Heart right ventricle (tissue), 16 donors: ENCODE data around the gene GALNS. TPM values are rescaled to one million over a fixed set of nuclear protein-coding genes. Genes with fewer than 3 reads are reported as not detected.

ENCODE experiments used
- ATAC-seq, 8 donors: fragments of 200-7000 bp; cut with Tn5 transposase; one replicate each; pipeline ENCODE4 v1.9.1; 2020; ENCODE audit warnings: mild to moderate bottlenecking in 8 of 8, moderate library complexity in 8 of 8, moderate number of reproducible peaks in 1 of 8
- DNase-seq, 2 donors: peaks; one replicate each; pipeline ENCODE4 v3.0.0-alpha.2; 2020
- H3K27ac ChIP-seq, 10 donors: fragments of 200-600 bp; sonication (generic) in 2 of 10; one replicate each; pipeline versions ENCODE4 v1.5.0 to v1.8.0; 2020 to 2022; ENCODE audit warnings: mild to moderate bottlenecking in 3 of 10
- H3K27me3 ChIP-seq, 7 donors: fragments of 200-600 bp; one replicate each; pipeline ENCODE4 v1.8.0; 2021 to 2022; ENCODE audit warnings: mild to moderate bottlenecking in 2 of 7
- H3K36me3 ChIP-seq, 9 donors: fragments of 200-600 bp; sonication (generic) in 1 of 9; one replicate each; pipeline versions ENCODE4 v1.5.0 to v1.8.0; 2020 to 2022; ENCODE audit warnings: mild to moderate bottlenecking in 2 of 9
- H3K4me1 ChIP-seq, 9 donors: fragments of 200-600 bp; sonication (generic) in 1 of 9; one replicate each; pipeline versions ENCODE4 v1.5.0 to v1.8.0; 2020 to 2022; ENCODE audit warnings: mild to moderate bottlenecking in 4 of 9
- H3K4me3 ChIP-seq, 10 donors: fragments of 200-600 bp; sonication (generic) in 2 of 10; one replicate each; pipeline versions ENCODE4 v1.5.0 to v1.8.0; 2020 to 2022; ENCODE audit warnings: mild to moderate bottlenecking in 7 of 10, moderate library complexity in 2 of 10
- H3K9me3 ChIP-seq, 11 donors: fragments of 200-600 bp in 10 of 11; sonication (generic) in 2 of 11; one replicate each; pipeline versions ENCODE4 v1.5.0 to v1.8.0; 2013 to 2022; ENCODE audit warnings: mild to moderate bottlenecking in 2 of 11, control low read depth in 1 of 11, moderate library complexity in 1 of 11
- WGBS, 2 donors: extraction: QIAGEN DNeasy Blood & Tissue Kit; methylation state at CpG; one replicate each; pipeline ENCODE4 v1.1.7; 2013; ENCODE audit warnings: inconsistent platforms in 1 of 2; 5-methylcytosine and 5-hydroxymethylcytosine counted together
- intact Hi-C, 10 donors: fragments of 100-400 bp; cut with DNase I; formaldehyde crosslinking; loops; one replicate each; pipeline versions ENCODE4 v1.11.1 to v1.14.2; 2022
- polyA plus RNA-seq, 2 donors: library from polyadenylated mRNA; stranded (reverse); fragments of 200-250 nt; gene quantifications; one replicate each; pipeline ENCODE4 v1.2.3, GENCODE V29; 2013
- total RNA-seq, 10 donors: library from RNA; stranded (reverse); fragmentation: NEBNext Ultra II Directional in 3 of 10; extraction: Animal tissue kit (Norgen Biotek cat#: 25700) in 3 of 10; gene quantifications; one replicate each; pipeline versions ENCODE4 v1.2.1 to v1.2.4, GENCODE V29; 2021 to 2023
- TF ChIP-seq, protein P1 (sequence below), 9 donors: fragments of 200-600 bp; sonication (generic) in 2 of 9; IDR thresholded peaks; one replicate each; pipeline versions ENCODE4 v1.5.0 to v1.8.0; 2021 to 2022; ENCODE audit warnings: antibody characterized with exemption in 9 of 9, mild to moderate bottlenecking in 5 of 9, moderate library complexity in 1 of 9
- donor health status: Arrhythmogenic right ventricular cardiomyopathy.
- donor health status: ischemic (EF 13 %, LVEDD 7.1; RV severe dilation, severe dysfunction).
- donor health status: healthy with polysubstance abuse.
- donor health status: DM: no; HTN: yes; CAD: no.
- donor health status: DM: no; HTN: no; CAD: no.
- donor health status: ischemic (EF 25% LVEDD 6.9; RV normal size, moderate dysfunction).
- donor health status: ischemic (EF 25% LVEDD 5.7; RV mildly dilated, moderate dysfunction).
- donor health status: healthy.
- donor health status: DM: yes; HTN: yes; CAD: no.
- donor health status: Ischemic cardiomyopathy.
- donor health status: ischemic (EF 35%, LVEDD 5.7; RV mildly dilated, moderate dysfunction).
- donor health status: nonischemic (EF 11% LVEDD 7.7; RV severe dilation, severe dysfunction).
- donor health status: DM: yes; HTN: yes; CAD: no.
- donor health status: PGD.
- donor health status: ischemic (EF 29% LVEDD 5.4; RV normal size, mild dysfunction).
- donor health status: nonischemic (EF 23%, LVEDD 6.1; RV moderate dilation, normal function).

The GALNS gene
- total and polyA plus RNA-seq, 12 donors: 11.5 to 18.7 (median 13.8) TPM

DNA sequence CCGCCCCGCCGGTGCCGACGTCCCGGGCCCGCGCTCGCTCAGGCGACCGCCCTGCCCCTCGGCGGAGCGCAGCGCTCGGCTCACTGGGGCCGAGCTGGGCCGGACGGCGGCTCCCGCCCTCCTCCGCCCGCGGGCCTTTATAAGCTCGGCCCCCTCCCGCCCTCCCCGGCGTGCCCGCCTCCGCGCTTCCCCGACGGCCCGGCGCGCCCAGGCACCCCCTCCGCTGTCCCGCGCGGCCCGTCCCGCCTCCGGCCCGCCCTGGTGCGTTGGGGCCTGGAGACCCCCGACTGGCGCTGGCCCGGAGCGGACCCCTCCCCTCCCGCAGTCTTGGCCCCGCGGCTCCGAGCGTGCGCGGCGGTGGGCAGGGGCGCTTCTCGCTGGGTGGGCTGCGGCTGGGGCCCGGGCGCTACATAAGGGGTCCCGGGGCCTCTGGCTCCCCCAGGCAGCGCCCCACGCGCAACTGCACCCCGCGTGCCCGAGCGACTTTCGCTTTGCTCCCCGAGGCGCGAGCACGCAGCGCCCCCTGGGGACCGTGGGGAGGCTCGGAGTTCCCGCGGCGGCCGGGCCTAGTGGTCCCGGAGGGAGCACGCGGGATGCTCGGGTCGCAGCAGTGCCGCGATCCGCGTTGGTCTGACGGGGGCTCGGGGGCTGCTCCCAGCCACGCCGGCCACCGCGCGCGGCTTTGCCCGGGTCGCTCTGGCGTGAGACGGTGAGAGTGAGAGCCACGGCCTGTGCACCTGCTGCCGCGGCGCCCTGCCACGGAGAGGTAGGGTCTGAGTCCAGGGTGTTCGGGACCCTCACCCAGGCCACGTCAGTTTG lies 71.4 kb downstream of the GALNS start, which contains the start of gene PIEZO1:
PIEZO1 (minus strand) TSS at position 115 of the 819 bp plus-strand sequence. CDS start 256 bp downstream, outside the sequence.
- intact Hi-C loops: loop anchor here in 9 of 10 donors (1.0 to 5.0 kb wide), 7 partner anchors 41 to 49 kb away; no protein-coding TSS in a partner anchor
- Histone ChIP-seq H3K27me3 (peaks cover 0 to 9% (median 0%) of the 10 kb centered on the region in 7 donors), H3K27ac (peak within 1 kb of the TSS; percentile 74 to 99 (median 90)), H3K4me1 (peaks cover 10 to 51% (median 40%) of the 10 kb centered on the region in 9 donors), H3K36me3 (no peaks in the 10 kb centered on the region), H3K9me3 (no peaks in the 10 kb centered on the region), H3K4me3 (peak within 1 kb of the TSS; percentile 53 to 83 (median 71))
- DNase-seq (peak; percentile 72 to 81), ATAC-seq (peak; percentile 37 to 75 (median 56))
- WGBS, 2 donors: 4 to 5% methylated on average over 77 to 109 of the region's 110 CpGs
- TF ChIP-seq, protein P1, sequence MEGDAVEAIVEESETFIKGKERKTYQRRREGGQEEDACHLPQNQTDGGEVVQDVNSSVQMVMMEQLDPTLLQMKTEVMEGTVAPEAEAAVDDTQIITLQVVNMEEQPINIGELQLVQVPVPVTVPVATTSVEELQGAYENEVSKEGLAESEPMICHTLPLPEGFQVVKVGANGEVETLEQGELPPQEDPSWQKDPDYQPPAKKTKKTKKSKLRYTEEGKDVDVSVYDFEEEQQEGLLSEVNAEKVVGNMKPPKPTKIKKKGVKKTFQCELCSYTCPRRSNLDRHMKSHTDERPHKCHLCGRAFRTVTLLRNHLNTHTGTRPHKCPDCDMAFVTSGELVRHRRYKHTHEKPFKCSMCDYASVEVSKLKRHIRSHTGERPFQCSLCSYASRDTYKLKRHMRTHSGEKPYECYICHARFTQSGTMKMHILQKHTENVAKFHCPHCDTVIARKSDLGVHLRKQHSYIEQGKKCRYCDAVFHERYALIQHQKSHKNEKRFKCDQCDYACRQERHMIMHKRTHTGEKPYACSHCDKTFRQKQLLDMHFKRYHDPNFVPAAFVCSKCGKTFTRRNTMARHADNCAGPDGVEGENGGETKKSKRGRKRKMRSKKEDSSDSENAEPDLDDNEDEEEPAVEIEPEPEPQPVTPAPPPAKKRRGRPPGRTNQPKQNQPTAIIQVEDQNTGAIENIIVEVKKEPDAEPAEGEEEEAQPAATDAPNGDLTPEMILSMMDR (IDR thresholded peaks at IDR 0.05): peak; percentile 70 to 96 (median 91)

DNA sequence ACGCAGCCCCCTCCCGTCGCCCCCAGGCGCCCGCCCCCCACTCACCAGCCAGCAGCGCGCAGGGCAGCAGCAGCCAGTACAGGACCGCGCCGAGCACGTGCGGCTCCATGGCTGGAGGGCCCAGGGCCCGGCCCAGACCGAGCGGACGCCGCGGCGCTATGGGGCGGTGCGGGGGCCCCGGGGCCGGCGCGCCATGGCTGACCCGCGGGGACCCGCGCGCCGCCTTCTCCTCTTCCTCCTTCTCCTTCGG lies 72.0 kb downstream of the GALNS start:
- TF ChIP-seq, protein P1 (IDR thresholded peaks at IDR 0.05): no peak

DNA sequence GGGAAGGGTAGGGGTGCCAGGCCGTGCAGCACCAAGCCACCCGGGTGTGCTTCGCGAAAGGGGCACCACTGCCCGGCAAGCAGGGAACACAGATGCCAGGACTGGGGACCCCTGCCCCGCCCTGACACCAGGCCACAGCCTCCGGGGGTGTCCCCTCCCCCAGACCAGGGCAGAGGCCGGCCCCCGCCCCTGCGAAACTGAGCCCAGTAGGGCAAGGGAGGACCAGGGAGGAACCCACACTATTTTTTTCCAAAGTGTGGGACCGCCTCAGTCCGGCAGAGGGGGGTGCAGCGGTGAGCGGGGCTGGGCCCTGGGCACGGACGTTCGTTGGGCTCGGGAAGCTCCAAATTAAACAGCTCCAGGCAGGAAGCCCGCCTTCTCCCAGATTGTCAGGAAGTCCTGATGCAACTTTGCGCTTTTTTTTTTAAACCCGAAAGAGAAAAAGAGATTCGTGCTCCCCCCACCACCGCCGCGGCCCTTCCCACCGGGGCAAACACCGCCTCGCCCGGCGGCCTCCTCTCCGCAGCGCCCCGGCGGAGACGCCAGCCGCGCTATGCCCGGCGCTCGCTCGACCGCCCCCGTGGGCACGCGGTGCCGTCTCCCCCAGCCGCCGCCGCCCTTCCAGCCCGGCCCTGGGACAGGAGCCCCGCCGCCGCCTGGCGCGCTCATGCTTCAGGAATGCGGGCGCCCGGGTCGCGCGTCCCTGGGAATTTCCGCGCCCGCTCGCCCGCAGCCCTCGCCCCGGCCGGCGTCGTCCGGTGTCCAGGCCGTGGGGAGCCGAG lies 72.5 kb downstream of the GALNS start:
- H3K4me3 ChIP-seq: peak overlapping the region; percentile 28 to 83 (median 71)
- H3K4me1 ChIP-seq: peaks cover 12 to 56% (median 46%) of the 10 kb centered on the region in 9 donors
- no peaks in the 10 kb centered on the region for H3K36me3 ChIP-seq
- ATAC-seq: peak; percentile 46 to 80 (median 68)
- 5 to 6% methylated on average over 67 to 74 of the region's 74 CpGs for WGBS, 2 donors
- DNase-seq: peak; percentile 72 to 79
- peak overlapping the region; percentile 74 to 99 (median 90) for H3K27ac ChIP-seq
- peaks cover 0 to 4% (median 0%) of the 10 kb centered on the region in 7 donors for H3K27me3 ChIP-seq
- TF ChIP-seq, protein P1 (IDR thresholded peaks at IDR 0.05): peak; percentile 36 to 70 (median 59)
- intact Hi-C loops: loop anchor here in 7 of 10 donors (1.0 to 5.0 kb wide), 5 partner anchors 13 to 47 kb away; no protein-coding TSS in a partner anchor
- H3K9me3 ChIP-seq: no peaks in the 10 kb centered on the region

More for the DNA sequence above, 72.0 kb downstream of the GALNS start:
- intact Hi-C loops: loop anchor here (1.0 to 5.0 kb wide), 8 partner anchors 13 to 48 kb away; no protein-coding TSS in a partner anchor
- Histone ChIP-seq H3K4me1 (peaks cover 12 to 51% (median 41%) of the 10 kb centered on the region in 9 donors), H3K36me3 (no peaks in the 10 kb centered on the region), H3K9me3 (no peaks in the 10 kb centered on the region), H3K27me3 (peaks cover 0 to 5% (median 0%) of the 10 kb centered on the region in 7 donors), H3K27ac (peak overlapping the region; percentile 74 to 99 (median 90)), H3K4me3 (peak overlapping the region; percentile 28 to 83 (median 71))
- ATAC-seq: peak in 5 of 8 donors; percentile 3 to 50 (median 19)
- no peak for DNase-seq
- WGBS, 2 donors: 0 to 1% methylated on average over 31 to 32 of the region's 32 CpGs
